Measurements from ENCODE around the gene PATJ. TPM values are rescaled to one million over a fixed set of nuclear protein-coding genes. Genes with fewer than 3 reads are reported as not detected.
"Not testable (repeated sequence)": the region's sequence is repeated elsewhere in the genome, so short reads cannot be mapped to it uniquely, and the experiment has no call there.

Gene PATJ
- total RNA-seq, 4 donors from 2014 or later, result 54.9 to 187 (median 62.1) TPM

DNA sequence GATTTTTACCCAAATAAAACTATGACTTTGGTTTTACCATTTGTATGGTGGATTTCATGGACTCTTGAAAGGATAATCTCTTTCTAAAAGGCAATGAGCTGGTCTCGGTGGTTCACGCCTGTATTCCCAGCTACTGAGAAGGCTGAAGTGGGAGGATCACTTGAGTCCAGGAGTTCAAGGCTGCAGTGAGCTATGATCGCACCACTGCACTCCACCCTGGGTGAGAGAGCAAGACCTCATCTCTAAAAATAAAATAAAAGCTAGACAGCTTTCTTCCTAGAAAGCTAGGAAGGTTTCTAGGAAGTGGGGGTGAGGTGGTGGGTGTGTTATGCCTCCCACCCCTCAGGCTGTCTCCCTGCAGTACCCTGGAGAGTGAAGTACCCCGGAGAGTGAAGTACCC lies 398.4 kb downstream of the PATJ start:
- no peak overlapping the region for H3K27ac ChIP-seq
- H3K27me3 ChIP-seq, result no peaks in the 10 kb centered on the region
- no peaks in the 10 kb centered on the region for H3K9me3 ChIP-seq
- H3K4me3 ChIP-seq, result no peak overlapping the region
- H3K36me3 ChIP-seq, result peaks cover 4% of the 10 kb centered on the region
- TF ChIP-seq EP300 (IDR thresholded peaks at IDR 0.05), result no peak
- TF ChIP-seq POLR2AphosphoS5 (IDR thresholded peaks at IDR 0.05), result no peak
- TF ChIP-seq, protein P1, sequence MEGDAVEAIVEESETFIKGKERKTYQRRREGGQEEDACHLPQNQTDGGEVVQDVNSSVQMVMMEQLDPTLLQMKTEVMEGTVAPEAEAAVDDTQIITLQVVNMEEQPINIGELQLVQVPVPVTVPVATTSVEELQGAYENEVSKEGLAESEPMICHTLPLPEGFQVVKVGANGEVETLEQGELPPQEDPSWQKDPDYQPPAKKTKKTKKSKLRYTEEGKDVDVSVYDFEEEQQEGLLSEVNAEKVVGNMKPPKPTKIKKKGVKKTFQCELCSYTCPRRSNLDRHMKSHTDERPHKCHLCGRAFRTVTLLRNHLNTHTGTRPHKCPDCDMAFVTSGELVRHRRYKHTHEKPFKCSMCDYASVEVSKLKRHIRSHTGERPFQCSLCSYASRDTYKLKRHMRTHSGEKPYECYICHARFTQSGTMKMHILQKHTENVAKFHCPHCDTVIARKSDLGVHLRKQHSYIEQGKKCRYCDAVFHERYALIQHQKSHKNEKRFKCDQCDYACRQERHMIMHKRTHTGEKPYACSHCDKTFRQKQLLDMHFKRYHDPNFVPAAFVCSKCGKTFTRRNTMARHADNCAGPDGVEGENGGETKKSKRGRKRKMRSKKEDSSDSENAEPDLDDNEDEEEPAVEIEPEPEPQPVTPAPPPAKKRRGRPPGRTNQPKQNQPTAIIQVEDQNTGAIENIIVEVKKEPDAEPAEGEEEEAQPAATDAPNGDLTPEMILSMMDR (IDR thresholded peaks at IDR 0.05), result no peak
- TF ChIP-seq POLR2A (IDR thresholded peaks at IDR 0.05), result no peak
- no peak for DNase-seq (ENCODE audit: low spot score in 2 of 2)
- WGBS, result 71% methylated on average over 4 of the region's 4 CpGs
- H3K4me1 ChIP-seq, result no peaks in the 10 kb centered on the region

- H3K4me1 ChIP-seq, result no peaks in the 10 kb centered on the region
- TF ChIP-seq EP300 (IDR thresholded peaks at IDR 0.05) (no peak), POLR2AphosphoS5 (IDR thresholded peaks at IDR 0.05) (no peak), POLR2A (IDR thresholded peaks at IDR 0.05) (no peak)
- TF ChIP-seq, protein P1 (IDR thresholded peaks at IDR 0.05), result no peak
- DNase-seq (ENCODE audit: low spot score in 2 of 2), result no peak
- peaks cover 4% of the 10 kb centered on the region for H3K36me3 ChIP-seq
- WGBS, result 30% methylated on average over 5 of the region's 5 CpGs
- H3K9me3 ChIP-seq, result no peaks in the 10 kb centered on the region
- H3K4me3 ChIP-seq, result no peak overlapping the region
- no peaks in the 10 kb centered on the region for H3K27me3 ChIP-seq
- no peak overlapping the region for H3K27ac ChIP-seq
Measured at GRCh38 chr1:62142496-62142895, 400.2 kb downstream of the PATJ start.

DNA sequence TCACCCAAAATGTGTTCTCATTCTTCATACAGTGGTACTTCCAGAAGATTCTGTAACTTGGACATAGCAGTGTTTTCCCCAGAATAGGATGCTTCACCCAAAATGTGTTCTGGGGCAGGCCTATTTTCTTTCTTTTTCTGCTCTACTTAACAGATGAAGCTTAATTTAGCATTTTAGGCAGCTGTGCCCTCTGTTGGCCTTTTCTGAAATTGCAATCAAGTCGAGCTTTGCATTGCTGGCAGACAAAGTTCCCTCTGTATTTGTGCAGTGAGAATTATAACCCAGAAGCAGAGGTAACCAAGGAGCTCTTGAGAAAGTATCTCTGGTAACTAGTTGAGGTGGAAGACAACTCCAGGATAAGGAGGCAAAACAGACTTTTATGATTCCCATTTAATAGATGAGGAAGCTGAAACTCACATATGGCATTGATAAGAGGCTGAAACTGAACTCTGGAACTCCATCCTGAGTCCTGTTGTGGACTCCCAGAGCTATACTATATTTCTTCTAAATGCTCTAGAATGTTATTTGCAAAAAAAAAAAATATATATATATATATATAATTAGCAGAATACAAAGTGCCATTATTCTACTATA lies 402.1 kb downstream of the PATJ start:
- no peak overlapping the region for H3K4me3 ChIP-seq
- no peak for TF ChIP-seq POLR2A (IDR thresholded peaks at IDR 0.05)
- no peak for TF ChIP-seq EP300 (IDR thresholded peaks at IDR 0.05)
- TF ChIP-seq, protein P1 (IDR thresholded peaks at IDR 0.05), result peak in 1 of 2 donors; percentile 65
- H3K36me3 ChIP-seq, result peaks cover 11% of the 10 kb centered on the region
- no peak overlapping the region for H3K27ac ChIP-seq
- no peaks in the 10 kb centered on the region for H3K27me3 ChIP-seq
- 0% methylated on average over 1 of the region's 1 CpG for WGBS
- no peaks in the 10 kb centered on the region for H3K4me1 ChIP-seq
- no peak for DNase-seq (ENCODE audit: low spot score in 2 of 2)
- no peaks in the 10 kb centered on the region for H3K9me3 ChIP-seq

- no peaks in the 10 kb centered on the region for H3K4me1 ChIP-seq
- H3K27ac ChIP-seq, result no peak overlapping the region
- DNase-seq (ENCODE audit: low spot score in 2 of 2), result no peak
- H3K4me3 ChIP-seq, result no peak overlapping the region
- 79% methylated on average over 6 of the region's 6 CpGs for WGBS
- TF ChIP-seq EP300 (IDR thresholded peaks at IDR 0.05) (no peak), POLR2AphosphoS5 (IDR thresholded peaks at IDR 0.05) (no peak), POLR2A (IDR thresholded peaks at IDR 0.05) (no peak)
- TF ChIP-seq, protein P1 (IDR thresholded peaks at IDR 0.05), result no peak
- peaks cover 9% of the 10 kb centered on the region for H3K36me3 ChIP-seq
- H3K27me3 ChIP-seq, result no peaks in the 10 kb centered on the region
- no peaks in the 10 kb centered on the region for H3K9me3 ChIP-seq
Measured at GRCh38 chr1:62159940-62160348, 417.7 kb downstream of the PATJ start.

- Histone ChIP-seq H3K4me1 (no peaks in the 10 kb centered on the region), H3K27ac (no peak overlapping the region), H3K27me3 (no peaks in the 10 kb centered on the region), H3K9me3 (no peaks in the 10 kb centered on the region), H3K36me3 (peaks cover 6% of the 10 kb centered on the region), H3K4me3 (no peak overlapping the region)
- 100% methylated on average over 1 of the region's 1 CpG for WGBS
- no peak for DNase-seq (ENCODE audit: low spot score in 2 of 2)
- TF ChIP-seq EP300 (IDR thresholded peaks at IDR 0.05) (no peak), POLR2AphosphoS5 (IDR thresholded peaks at IDR 0.05) (no peak), POLR2A (IDR thresholded peaks at IDR 0.05) (no peak)
- TF ChIP-seq, protein P1 (IDR thresholded peaks at IDR 0.05), result no peak
Measured at GRCh38 chr1:62161711-62162110, 419.4 kb downstream of the PATJ start.

- H3K4me3 ChIP-seq; H3K36me3 ChIP-seq; H3K27ac ChIP-seq; H3K27me3 ChIP-seq; H3K9me3 ChIP-seq; H3K4me1 ChIP-seq; DNase-seq (ENCODE audit: low spot score in 2 of 2): not testable (repeated sequence)
- 56% methylated on average over 10 of the region's 10 CpGs for WGBS
Measured at GRCh38 chr1:62170380-62170779, 428.1 kb downstream of the PATJ start.
